Keratinocyte (primary cell): ENCODE data around the gene FAM20B. TPM values are rescaled to one million over a fixed set of nuclear protein-coding genes. Genes with fewer than 3 reads are reported as not detected.

Experiments
- DNase-seq: peaks from one replicate; pipeline ENCODE4 v3.0.0-alpha.2; 2011; ENCODE audit warnings: low read depth, missing footprints, low spot score
- FAIRE-seq: peaks from 2 replicates; lab custom pipeline; 2011; peaks lifted over from hg19 to GRCh38; lab: Jason Lieb, UNC
- H2AFZ ChIP-seq: 2 replicates; pipeline ENCODE4 v1.6.0; 2012; ENCODE audit warnings: low read length, control low read depth, inconsistent platforms; ENCODE audit not compliant: control insufficient read depth
- H3K27ac ChIP-seq: 2 replicates; pipeline ENCODE4 v1.5.1; 2011; ENCODE audit warnings: low read length; ENCODE audit not compliant: control insufficient read depth, insufficient read depth
- H3K27me3 ChIP-seq: 3 replicates; pipeline ENCODE4 v1.6.0; 2011; ENCODE audit warnings: low read length; ENCODE audit not compliant: control insufficient read depth, insufficient read depth; ENCODE audit errors: extremely low read depth
- H3K36me3 ChIP-seq, 2 experiments: 2 replicates in 1 of 2; 3 replicates in 1 of 2; pipeline ENCODE4 v1.5.1; 2011; ENCODE audit warnings: low read length in 2 of 2, mild to moderate bottlenecking in 1 of 2; ENCODE audit not compliant: control insufficient read depth in 2 of 2, insufficient read depth in 2 of 2; ENCODE audit errors: extremely low read depth in 1 of 2
- H3K4me1 ChIP-seq: 3 replicates; pipeline ENCODE4 v1.5.1; 2011; ENCODE audit warnings: low read length; ENCODE audit not compliant: control insufficient read depth, insufficient read depth; ENCODE audit errors: extremely low read depth
- H3K4me2 ChIP-seq: 3 replicates; pipeline ENCODE4 v1.6.0; 2011; ENCODE audit warnings: low read depth, low read length; ENCODE audit not compliant: control insufficient read depth, insufficient read depth; ENCODE audit errors: extremely low read depth
- H3K4me3 ChIP-seq, 3 experiments: fragments of 200-600 bp in 1 of 3; sonication (generic) in 1 of 3; 2 replicates in 2 of 3; 3 replicates in 1 of 3; pipeline ENCODE4 v1.5.1; 2011 to 2016; ENCODE audit warnings: low read length in 3 of 3, mild to moderate bottlenecking in 3 of 3, control low read depth in 2 of 3, inconsistent platforms in 1 of 3, low read depth in 1 of 3, mixed read lengths in 1 of 3, mixed run types in 1 of 3, moderate library complexity in 1 of 3; ENCODE audit not compliant: control insufficient read depth in 2 of 3, insufficient read depth in 2 of 3; ENCODE audit errors: extremely low read depth in 1 of 3
- H3K79me2 ChIP-seq: 2 replicates; pipeline ENCODE4 v1.6.0; 2012; ENCODE audit warnings: low read length; ENCODE audit not compliant: control insufficient read depth, insufficient read depth
- H3K9ac ChIP-seq: 3 replicates; pipeline ENCODE4 v1.6.0; 2011; ENCODE audit warnings: low read length; ENCODE audit not compliant: control insufficient read depth, insufficient read depth; ENCODE audit errors: extremely low read depth
- H3K9me1 ChIP-seq: 3 replicates; pipeline ENCODE4 v1.6.0; 2011; ENCODE audit warnings: low read length; ENCODE audit not compliant: control insufficient read depth, insufficient read depth; ENCODE audit errors: extremely low read depth
- H3K9me3 ChIP-seq: 2 replicates; pipeline ENCODE4 v1.5.1; 2012; ENCODE audit warnings: low read depth, low read length; ENCODE audit not compliant: control insufficient read depth
- H4K20me1 ChIP-seq: 3 replicates; pipeline ENCODE4 v1.6.0; 2011; ENCODE audit warnings: low read length; ENCODE audit not compliant: control insufficient read depth, insufficient read depth; ENCODE audit errors: extremely low read depth
- CTCF ChIP-seq, 3 experiments: IDR thresholded peaks in 1 of 3; conservative IDR thresholded peaks in 1 of 3; optimal IDR thresholded peaks in 1 of 3; 2 replicates in 2 of 3; 3 replicates in 1 of 3; pipeline versions ENCODE3 to v1.5.1; 2011; ENCODE audit warnings: low read length in 3 of 3, mild to moderate bottlenecking in 3 of 3, moderate library complexity in 2 of 3, control low read depth in 1 of 3, inconsistent platforms in 1 of 3; ENCODE audit not compliant: insufficient read depth in 2 of 3; ENCODE audit errors: extremely low read depth in 1 of 3
- EZH2 ChIP-seq: IDR thresholded peaks from one replicate; pipeline ENCODE4 v1.6.1; 2012; ENCODE audit warnings: inconsistent platforms, mild to moderate bottlenecking, low read length, moderate library complexity
- dilution Hi-C: fragments of 300-500 bp; cut with MboI; formaldehyde crosslinking; loops from one replicate; pipeline ENCODE4 v1.7.0; 2020; ENCODE audit warnings: low sequenced_read_pairs; ENCODE audit not compliant: extremely low pct_ligation_motif_present
- polyA plus RNA-seq, 5 experiments: library from polyadenylated mRNA; depleted of rRNA in 3 of 5; stranded (reverse) in 3 of 5; stranded (forward) in 1 of 5; unstranded in 1 of 5; fragments of >200 nt; gene quantifications; 1 replicate in 1 of 5; 2 replicates in 3 of 5; 3 replicates in 1 of 5; pipeline versions ENCODE4 v1.2.1 to v1.2.3, GENCODE V29; 2011 to 2012; ENCODE audit warnings: missing spikeins in 2 of 5, low read depth in 1 of 5, low replicate concordance in 1 of 5

Gene FAM20B
- polyA plus RNA-seq, 1 donor (not counting 4 experiments of a cell fraction or from before 2014, with no cell fraction given) = 20.1 TPM

DNA sequence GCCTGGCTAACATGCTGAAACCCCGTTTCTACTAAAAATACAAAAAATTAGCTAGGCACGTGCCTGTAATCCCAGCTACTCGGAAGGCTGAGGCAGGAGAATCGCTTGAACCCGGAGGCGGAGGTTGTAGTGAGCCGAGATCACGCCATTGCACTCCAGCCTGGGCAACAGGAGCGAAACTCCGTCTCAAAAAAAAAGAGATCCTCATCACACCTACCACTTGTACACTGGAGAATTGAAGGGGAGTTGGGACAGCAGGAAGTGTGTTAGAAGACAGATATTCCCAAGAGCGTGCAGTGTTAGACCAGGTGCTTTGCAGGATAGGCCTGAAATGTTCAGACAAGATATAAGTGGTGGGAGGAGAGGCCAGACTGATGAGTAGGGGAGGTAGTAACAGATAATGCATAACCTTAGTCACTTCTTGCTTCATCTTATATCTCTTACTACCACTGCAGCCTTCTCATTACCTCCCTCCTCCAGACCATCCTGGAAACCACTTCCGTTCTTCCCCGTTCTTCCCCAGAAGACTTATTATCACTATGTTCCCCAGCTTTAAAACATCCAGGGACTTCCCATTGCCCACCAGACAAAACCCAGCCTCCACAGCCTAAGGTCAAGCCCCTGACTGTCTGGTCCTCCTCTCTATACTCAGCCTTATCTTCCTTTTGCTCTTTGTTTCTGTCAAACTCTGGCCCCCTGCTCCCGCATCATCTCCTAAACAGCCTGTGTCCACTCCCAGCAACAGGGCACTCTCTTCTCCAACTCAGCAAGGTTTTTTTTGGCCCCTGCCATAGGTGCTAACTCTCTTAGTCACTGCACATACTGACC lies 21.3 kb downstream of the FAM20B start:
- Histone ChIP-seq H4K20me1 (no peaks in the 10 kb centered on the region), H3K9me1 (no peaks in the 10 kb centered on the region), H3K4me2 (no peak overlapping the region), H3K4me3 (no peak overlapping the region), H3K9ac (no peak overlapping the region), H3K4me1 (no peaks in the 10 kb centered on the region), H3K27me3 (no peaks in the 10 kb centered on the region), H2AFZ (no peak overlapping the region), H3K36me3 (no peaks in the 10 kb centered on the region), H3K79me2 (peaks cover 15% of the 10 kb centered on the region), H3K27ac (no peak overlapping the region), H3K9me3 (no peaks in the 10 kb centered on the region)
- FAIRE-seq = no peak
- dilution Hi-C loops = no loop called here
- DNase-seq = no peak
- TF ChIP-seq EZH2 (no peak), CTCF (optimal IDR thresholded peaks at IDR 0.05 in 1 of 3, IDR thresholded peaks at IDR 0.05 in 1 of 3, conservative IDR thresholded peaks at IDR 0.05 in 1 of 3; ENCODE audit: extremely low read depth in 1 of 3, insufficient read depth in 2 of 3, low read length in 3 of 3) (no peak)

GRCh38 chr1:179047636-179047997 lies 21.9 kb downstream of the FAM20B start:
- no peak overlapping the region for H3K9ac ChIP-seq
- H3K9me3 ChIP-seq = no peaks in the 10 kb centered on the region
- FAIRE-seq (no peak), DNase-seq (no peak)
- H3K36me3 ChIP-seq = no peaks in the 10 kb centered on the region
- no peak overlapping the region for H3K4me2 ChIP-seq
- no peak overlapping the region for H2AFZ ChIP-seq
- no peaks in the 10 kb centered on the region for H3K9me1 ChIP-seq
- H3K4me1 ChIP-seq = no peaks in the 10 kb centered on the region
- H3K79me2 ChIP-seq = peaks cover 9% of the 10 kb centered on the region
- no peaks in the 10 kb centered on the region for H4K20me1 ChIP-seq
- TF ChIP-seq EZH2 = no peak
- no peak for TF ChIP-seq CTCF (optimal IDR thresholded peaks at IDR 0.05 in 1 of 3, IDR thresholded peaks at IDR 0.05 in 1 of 3, conservative IDR thresholded peaks at IDR 0.05 in 1 of 3; ENCODE audit: extremely low read depth in 1 of 3, insufficient read depth in 2 of 3, low read length in 3 of 3)
- no peaks in the 10 kb centered on the region for H3K27me3 ChIP-seq
- H3K27ac ChIP-seq = no peak overlapping the region
- H3K4me3 ChIP-seq = no peak overlapping the region
- dilution Hi-C loops = no loop called here
